Raji (cell line): ENCODE measurements around the gene PRMT3.

Experiments
- POLR2A ChIP-seq: IDR thresholded peaks from 2 replicates; pipeline ENCODE4 v1.6.1; 2011; ENCODE audit warnings: low read depth, low read length, control low read depth; ENCODE audit not compliant: insufficient read depth

PRMT3 gene

DNA sequence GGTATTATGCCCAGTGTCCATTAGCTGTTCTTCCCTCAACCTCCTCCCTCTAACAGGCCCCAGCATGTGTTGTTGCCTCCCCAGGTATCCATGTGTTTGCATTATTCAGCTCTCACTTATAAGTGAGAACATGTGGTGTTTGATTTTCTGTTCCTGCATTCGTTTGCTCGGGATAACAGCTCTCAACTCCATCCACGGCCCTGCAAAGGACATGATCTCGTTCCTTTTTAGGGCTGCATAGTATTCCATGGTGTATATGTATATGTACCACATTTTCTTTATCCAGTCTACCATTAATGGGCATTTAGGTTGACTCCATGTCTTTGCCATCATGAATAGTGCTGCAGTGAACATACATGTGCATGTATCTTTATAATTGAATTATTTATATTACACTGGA is 82.8 kb downstream of the PRMT3 start:
- no peak for TF ChIP-seq POLR2A

DNA sequence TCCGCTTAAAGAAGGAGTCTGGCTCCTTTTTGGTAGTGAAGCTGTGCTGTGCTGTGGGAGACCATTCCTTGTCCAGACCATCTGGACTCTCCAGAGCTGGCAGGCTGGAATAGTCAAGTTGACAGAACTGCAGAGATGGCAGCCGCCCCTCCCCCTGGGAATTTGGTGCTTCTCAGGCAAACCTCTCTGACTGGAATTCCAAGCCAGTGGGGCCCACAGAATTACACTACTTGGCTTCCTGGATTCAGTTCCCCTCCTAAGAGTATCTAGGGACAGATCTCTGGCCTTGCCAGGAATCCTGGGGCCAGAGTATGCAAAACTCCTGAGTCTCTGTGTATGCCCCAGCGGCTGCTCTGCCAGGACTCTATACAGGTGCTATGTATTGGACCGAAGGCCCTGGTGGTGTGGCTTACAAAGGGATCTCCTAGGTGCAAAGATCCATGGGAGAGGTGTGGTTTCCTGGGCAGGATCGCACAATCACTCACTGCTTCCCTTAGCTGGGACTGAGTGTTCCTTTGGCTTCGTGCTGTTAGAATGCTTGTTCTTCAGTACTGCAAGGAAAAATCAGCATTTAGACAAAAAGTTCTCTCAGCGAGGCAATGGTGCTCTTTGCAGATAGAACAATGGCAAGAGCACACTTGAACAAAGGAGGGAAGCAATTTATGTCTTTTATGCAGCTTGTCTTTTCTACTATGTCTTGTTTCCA is 86.8 kb downstream of the PRMT3 start:
- TF ChIP-seq POLR2A, result no peak

DNA sequence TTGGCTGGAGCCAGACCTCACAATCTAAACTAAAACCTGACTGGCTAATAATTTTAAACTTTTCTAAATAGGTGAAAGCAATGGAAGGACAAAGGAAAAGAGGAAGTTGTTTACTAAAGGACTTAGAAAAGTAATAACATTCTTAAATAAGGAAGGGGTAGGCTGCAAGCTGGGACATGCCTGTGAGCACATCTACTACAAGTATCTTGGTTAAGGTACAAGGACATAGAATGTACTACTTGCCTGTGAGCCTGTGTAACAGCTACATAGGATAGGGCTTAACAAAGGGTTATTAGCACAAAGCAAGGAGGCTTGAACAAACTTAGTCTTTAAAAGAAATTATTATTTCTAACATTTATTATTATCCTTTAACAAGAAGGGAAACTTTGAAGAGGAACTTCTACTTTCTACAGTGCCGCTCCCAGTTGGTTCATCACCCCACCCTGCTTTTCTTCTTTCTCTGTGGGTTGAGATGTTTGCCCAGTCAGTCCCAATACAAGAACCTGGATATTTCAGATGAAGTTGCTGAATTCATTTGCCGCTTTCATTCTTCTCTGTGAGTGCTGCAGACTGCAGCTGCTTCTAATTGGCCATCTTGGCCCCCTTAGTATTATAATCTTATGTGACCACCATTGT is 87.5 kb downstream of the PRMT3 start:
- TF ChIP-seq POLR2A, result no peak

- TF ChIP-seq POLR2A, result no peak
These were observed 90.0 kb downstream of the PRMT3 start for GRCh38 chr11:20477418-20478090.

DNA sequence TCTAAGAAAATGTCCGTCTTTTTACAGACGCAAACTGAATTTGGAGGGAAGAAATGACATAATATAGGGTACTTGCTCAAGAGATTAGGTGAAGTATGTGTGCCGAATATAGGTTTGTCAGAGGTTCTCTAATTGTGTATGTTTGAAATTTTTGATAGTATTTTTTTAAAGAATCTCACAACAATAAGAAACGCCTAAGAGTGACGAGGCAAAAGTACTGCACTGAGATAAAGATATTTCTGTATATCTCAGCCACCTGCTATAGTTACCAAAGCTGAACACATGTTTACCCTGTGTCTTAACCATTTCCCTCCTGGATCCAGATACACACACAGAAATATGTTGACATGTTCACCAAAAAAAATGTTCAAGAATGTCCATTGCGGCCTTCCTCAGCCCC is 92.0 kb downstream of the PRMT3 start:
- no peak for TF ChIP-seq POLR2A

- TF ChIP-seq POLR2A, result no peak
These were observed 96.4 kb downstream of the PRMT3 start for GRCh38 chr11:20483931-20484330.

- no peak for TF ChIP-seq POLR2A
These were observed 100.8 kb downstream of the PRMT3 start for GRCh38 chr11:20488352-20488751.

DNA sequence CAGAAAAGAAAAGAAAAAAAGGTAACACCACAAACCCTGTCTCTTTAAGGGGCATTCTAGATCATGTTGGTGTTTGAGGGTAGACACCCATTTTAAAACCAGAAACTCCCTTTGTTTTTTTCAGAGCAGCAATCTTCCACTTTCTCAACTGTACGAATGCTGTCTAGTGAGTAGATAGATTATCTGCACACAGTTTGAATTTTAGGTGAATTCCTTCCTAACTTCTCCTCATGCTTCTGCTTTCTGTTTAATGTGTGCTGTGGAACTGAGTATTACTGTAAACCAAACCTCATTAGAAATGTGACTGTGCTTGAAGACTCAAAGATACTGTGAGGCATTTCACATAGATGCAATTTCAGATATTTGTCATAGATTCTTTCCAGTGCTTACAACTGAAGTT is 102.4 kb downstream of the PRMT3 start:
- no peak for TF ChIP-seq POLR2A

- TF ChIP-seq POLR2A, result no peak
These were observed 105.8 kb downstream of the PRMT3 start for GRCh38 chr11:20493340-20493739.

GRCh38 chr11:20497124-20497792 is 109.7 kb downstream of the PRMT3 start:
- TF ChIP-seq POLR2A, result no peak

- no peak for TF ChIP-seq POLR2A
These were observed 113.7 kb downstream of the PRMT3 start for GRCh38 chr11:20501252-20501651.

DNA sequence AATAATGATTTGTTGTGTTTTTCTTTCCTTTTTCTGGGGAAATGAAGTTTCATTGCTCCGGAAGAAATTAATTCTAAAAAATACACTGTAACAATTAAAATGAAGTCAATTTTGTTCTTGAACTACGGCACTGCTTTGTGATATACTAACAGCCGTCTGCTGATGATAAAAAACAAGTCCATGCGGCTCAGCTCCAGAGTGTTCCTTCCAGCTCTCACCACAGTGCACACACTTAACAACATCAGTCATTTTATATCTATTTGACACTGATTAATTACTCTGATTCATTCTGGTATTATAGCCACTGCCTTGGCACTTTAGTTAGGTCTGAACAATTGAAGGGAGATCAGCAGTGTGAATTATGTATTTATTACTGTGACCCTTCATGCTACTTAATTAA is 114.5 kb downstream of the PRMT3 start:
- no peak for TF ChIP-seq POLR2A

DNA sequence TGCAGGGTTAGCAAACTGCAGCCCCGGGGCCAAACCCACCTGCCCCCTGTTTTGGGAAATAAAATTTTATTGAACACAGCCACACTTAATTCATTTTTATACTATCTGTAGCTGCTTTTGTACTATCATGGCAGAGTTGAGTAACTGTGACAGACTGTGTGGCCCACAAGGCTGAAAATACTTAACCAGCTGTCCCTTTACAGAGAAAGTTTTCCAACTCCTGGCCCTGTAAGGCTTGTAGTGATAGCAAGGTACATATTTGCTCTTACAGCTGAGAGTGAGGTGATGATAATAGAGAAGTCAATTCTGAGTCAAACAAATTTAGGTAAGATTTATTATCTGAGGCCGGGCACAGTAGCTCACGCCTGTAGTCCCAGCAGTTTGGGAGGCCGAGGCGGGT is 124.5 kb downstream of the PRMT3 start:
- TF ChIP-seq POLR2A, result no peak

DNA sequence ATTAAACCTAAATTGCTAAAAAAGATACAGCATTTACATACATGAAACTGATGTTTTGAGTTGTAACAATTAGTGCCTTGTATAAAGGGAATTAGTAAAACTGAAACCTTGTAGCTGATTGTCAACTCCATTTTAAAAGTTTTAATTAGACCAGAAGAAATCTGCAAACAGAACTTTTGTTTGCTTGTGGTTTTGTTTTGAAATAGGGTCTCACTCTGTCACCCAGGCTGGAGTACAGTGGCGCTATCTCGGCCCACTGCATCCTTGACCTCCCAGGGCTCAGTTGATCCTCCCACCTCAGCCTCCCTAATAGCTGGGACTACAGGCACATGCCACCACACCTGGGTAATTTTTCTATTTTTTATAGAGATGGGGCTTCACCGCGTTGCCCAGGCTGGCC is 125.4 kb downstream of the PRMT3 start:
- no peak for TF ChIP-seq POLR2A

DNA sequence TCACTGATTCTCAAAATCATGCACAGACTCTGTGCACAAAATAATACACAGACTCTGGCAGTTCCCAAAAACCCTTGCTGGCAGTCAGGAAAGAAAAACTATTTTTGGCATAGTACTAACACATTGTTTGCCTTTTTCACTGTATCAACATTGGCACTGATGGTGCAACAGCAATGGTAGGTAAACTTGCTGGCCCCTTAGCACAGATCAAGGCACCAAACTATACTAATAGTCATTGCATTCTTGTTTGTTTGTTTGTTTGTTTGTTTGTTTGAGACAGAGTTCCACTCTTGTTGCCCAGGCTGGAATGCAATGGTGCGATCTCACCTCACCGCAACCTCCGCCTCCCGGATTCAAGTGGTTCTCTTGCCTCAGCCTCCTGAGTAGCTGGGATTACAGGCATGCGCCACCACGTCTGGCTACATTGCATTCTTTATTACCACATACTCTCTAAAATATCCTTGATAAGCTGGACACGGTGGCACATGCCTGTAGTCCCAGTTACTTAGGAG is 130.9 kb downstream of the PRMT3 start:
- TF ChIP-seq POLR2A, result no peak
